Aortic smooth muscle cell (primary cell): Measurements from ENCODE around the gene BUD23. TPM values are rescaled to one million over a fixed set of nuclear protein-coding genes. Genes with fewer than 3 reads are reported as not detected.

ENCODE experiments used
- total RNA-seq: library from RNA; depleted of rRNA; stranded (reverse); fragments of >200 nt; gene quantifications from 2 replicates; pipeline ENCODE4 v1.2.3, GENCODE V29; 2014

BUD23 gene, protein sequence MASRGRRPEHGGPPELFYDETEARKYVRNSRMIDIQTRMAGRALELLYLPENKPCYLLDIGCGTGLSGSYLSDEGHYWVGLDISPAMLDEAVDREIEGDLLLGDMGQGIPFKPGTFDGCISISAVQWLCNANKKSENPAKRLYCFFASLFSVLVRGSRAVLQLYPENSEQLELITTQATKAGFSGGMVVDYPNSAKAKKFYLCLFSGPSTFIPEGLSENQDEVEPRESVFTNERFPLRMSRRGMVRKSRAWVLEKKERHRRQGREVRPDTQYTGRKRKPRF
- 46.8 and 73.7 TPM in 2 replicates for total RNA-seq

DNA sequence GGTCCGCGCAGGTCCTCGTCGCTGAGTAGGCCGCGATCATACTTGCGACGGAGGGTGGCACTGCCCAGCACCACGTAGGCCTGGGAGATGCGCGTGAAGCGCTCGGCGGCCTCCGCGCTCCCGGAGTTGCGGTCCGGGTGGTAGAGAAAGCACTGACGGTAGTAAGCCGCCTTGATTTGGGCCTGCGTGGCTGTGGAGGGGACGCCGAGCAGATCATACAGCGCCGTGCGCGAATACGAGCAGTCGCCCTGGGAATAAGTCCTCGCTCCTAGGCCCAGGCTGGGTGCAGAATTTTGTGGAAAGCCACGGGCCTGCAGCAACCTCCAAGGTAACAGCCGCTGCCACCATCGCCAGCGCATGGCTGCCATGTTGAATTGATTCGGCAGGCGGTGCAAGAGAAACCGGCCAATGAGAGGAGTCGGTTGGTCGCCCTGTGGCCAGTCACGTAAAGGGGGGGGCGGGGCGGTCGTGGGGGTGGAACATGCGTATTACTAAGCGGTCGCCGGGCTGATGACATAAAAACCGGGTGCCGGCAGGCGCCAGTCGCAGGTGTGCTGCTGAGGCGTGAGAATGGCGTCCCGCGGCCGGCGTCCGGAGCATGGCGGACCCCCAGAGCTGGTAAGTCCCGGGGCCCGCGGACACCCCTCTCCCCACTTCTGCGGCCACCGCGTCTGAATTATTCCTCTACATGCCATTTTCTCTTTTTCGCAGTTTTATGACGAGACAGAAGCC, at the start of gene BUD23, which contains the start of gene DNAJC30:
BUD23 (plus strand) TSS at position 542 of the 732 bp plus-strand sequence; CDS start at position 571, 29 bp downstream.
DNAJC30 (minus strand) TSS at position 398 of the 732 bp plus-strand sequence; CDS start at position 368, 30 bp downstream.

DNA sequence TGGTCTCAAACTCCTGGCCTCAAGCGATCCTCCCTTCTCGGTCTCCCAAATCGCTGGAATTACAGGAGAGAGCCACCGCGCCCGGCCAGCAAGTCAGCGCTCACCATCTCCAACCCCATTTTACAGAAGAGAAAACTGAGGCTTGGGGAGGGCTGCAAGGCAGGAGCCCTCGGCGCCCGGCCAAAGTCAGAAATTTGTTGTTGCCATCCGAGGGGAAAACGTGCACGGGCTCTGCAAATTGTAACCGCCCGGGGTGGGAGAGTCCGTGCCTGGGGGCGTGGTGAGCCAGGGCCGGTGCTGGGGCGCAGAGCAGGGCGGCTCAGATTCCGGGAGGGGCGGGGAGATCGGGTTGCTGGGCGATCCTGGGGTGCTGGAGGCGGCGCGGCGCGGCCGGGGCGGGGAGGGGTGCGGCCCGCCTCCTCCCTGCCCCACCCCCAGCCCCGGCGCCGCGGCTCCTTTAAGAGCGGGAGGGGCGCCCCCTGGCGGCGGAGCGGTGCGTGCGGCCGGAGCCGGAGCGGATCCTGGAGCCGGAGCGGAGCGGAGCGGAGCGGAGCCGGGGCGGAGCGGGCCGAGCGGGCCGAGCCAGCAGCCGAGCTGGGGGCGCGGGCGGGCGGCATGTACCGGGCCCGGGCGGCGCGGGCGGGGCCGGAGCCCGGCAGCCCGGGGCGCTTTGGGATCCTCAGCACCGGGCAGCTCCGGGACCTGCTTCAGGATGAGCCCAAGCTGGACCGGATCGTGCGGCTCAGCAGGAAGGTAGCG, 15.9 kb upstream of the BUD23 start, which contains the start of gene VPS37D:
VPS37D (plus strand) TSS at position 488 of the 759 bp plus-strand sequence; CDS start at position 616, 128 bp downstream.

GRCh38 chr7:73718905-73719805, 35.8 kb downstream of the BUD23 start, which contains the start of gene STX1A:
Gene STX1A (minus strand): TSS chr7:73719669. CDS start chr7:73719631, 38 bp downstream.

GRCh38 chr7:73738612-73739386, 55.4 kb downstream of the BUD23 start, which contains the start of gene ABHD11:
Gene ABHD11 (minus strand): TSS chr7:73738802. CDS start chr7:73738770, 32 bp downstream.

Other genes starting within 250 kb of the BUD23 start
- gene FZD9, start 249.8 kb upstream of the BUD23 start, total RNA-seq = 0.06 and 0.40 TPM in 2 replicates
- gene BAZ1B, start 161.3 kb upstream of the BUD23 start, total RNA-seq = 61.3 and 70.0 TPM in 2 replicates
- gene BCL7B, start 125.9 kb upstream of the BUD23 start, total RNA-seq = 22.7 and 25.5 TPM in 2 replicates
- gene TBL2, start 105.0 kb upstream of the BUD23 start, total RNA-seq = 60.9 and 81.9 TPM in 2 replicates
- under 0.01 TPM in 1 of 2 replicates, not detected in the other for gene MLXIPL, start 59.1 kb upstream of the BUD23 start, total RNA-seq
- gene VPS37D, start 15.8 kb upstream of the BUD23 start, total RNA-seq = 2.9 and 3.6 TPM in 2 replicates
- 2.0 and 2.1 TPM in 2 replicates for gene DNAJC30, start 144 bp upstream of the BUD23 start, total RNA-seq
- gene STX1A, start 36.1 kb downstream of the BUD23 start, total RNA-seq = 33.1 and 39.5 TPM in 2 replicates
- gene ABHD11, start 55.2 kb downstream of the BUD23 start, total RNA-seq = 12.0 and 22.7 TPM in 2 replicates
- gene CLDN3, start 86.7 kb downstream of the BUD23 start, total RNA-seq = not detected in 2 replicates
- 0.12 and 0.13 TPM in 2 replicates for gene CLDN4, start 147.4 kb downstream of the BUD23 start, total RNA-seq
- 2.5 and 7.2 TPM in 2 replicates for gene METTL27, start 158.9 kb downstream of the BUD23 start, total RNA-seq
- gene TMEM270, start 177.6 kb downstream of the BUD23 start, total RNA-seq = not detected in 2 replicates